NCI-H2107 (cell line): ENCODE data around the gene GRK4.
"Not testable (repeated sequence)": the region's sequence is repeated elsewhere in the genome, so short reads cannot be mapped to it uniquely, and the experiment has no call there.

Experiments used
- DNase-seq: peaks from one replicate; lab custom pipeline; 2025; lab: John Stamatoyannopoulos, UW

The GRK4 gene

DNA sequence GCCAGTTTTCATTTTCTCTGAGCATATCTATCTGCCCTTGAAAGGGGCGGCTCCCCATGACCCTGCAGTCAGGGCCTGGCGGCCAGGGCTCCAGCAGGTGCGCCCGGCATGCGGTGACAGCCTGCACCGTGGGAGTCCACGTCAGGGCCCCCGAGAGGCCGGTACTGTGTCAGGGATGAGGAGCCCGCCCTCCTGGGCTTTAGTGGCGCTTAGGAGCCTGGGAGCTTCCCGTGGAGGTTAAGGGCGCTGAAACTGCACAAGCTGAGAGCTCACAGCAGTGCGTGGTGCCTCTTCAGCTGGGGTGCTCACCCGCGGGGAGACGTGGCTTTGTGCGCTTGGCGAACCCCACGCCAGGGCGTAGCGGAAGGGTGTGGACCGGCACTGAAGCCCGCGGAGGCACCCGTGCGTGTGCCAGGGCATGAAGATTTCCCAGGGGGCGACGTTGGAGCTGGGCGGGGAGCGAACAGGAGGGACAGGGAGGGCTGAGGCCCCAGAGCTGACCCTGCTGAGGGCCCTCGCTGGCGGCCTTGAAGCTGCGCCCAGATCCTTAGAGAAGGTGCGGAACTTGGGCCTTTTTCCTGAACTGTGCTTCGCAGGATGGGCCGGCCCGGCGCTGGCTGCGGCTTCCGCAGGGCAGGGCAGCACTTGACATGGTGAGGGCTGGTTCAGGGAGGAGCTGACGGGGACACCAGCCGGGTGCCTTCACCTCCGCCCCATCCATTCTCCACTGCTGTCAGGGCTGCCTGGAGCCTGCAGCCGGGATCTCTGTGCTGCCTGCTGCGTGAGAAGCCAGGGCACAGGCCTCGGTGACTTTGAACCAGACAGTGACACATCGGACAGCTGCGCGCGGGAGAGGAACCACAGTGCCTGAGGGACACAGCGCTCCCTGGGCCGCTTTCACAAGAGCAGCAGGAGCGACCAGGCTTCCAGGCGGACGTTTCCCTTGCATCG is 78.1 kb downstream of the GRK4 start:
- DNase-seq = no peak

DNA sequence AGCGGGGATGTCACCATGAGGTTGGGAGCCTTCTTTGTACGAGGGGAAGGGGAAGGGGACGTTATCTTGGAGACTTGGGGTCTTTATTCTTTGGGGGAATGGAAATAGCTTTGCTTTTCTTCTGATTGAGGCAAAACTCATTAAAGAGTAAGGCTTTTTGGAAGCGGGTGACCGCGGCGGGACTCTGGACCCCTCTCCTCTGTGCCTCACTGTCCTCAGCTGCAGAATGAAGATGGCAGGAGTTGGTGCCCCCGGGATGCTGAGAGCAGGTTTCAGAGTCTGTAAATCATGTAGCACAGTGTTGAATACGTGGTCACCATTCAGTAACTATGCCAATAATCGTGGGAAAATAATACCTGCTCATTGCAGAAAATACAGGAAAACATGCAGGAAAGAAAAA is 78.9 kb downstream of the GRK4 start:
- no peak for DNase-seq

DNA sequence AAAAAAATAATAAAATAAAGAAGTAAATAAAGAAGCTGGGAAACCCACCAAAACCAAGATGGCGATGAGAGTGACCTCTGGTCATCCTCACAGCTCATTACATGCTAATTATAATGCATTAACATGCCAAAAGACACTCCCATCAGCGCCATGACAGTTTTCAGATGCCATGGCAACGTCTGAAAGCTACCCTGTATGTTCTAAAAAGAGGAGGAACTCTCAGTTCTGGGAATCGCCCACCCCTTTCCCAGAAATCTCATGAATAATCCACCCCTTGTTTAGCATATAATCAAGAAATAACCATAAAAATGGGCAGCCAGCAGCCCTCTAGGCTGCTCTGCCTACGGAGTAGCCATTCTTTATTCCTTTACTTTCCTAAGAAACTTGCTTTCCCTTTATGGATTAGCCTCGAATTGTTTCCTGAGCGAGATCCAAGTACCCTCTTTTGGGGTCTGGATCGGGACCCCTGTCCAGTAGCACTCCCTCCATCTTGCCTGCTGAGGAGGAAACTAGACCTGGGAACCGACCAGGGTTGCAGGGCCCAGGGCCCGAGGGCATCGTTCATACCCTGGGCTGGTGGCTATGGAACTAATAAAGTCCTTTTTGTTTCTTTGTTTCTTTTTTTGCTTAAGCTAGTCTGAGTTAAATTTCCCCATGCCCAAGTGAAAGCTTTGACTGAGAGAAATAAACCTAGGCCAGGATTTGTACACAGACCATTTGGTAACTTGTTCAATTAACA is 80.1 kb downstream of the GRK4 start:
- DNase-seq = no peak

DNA sequence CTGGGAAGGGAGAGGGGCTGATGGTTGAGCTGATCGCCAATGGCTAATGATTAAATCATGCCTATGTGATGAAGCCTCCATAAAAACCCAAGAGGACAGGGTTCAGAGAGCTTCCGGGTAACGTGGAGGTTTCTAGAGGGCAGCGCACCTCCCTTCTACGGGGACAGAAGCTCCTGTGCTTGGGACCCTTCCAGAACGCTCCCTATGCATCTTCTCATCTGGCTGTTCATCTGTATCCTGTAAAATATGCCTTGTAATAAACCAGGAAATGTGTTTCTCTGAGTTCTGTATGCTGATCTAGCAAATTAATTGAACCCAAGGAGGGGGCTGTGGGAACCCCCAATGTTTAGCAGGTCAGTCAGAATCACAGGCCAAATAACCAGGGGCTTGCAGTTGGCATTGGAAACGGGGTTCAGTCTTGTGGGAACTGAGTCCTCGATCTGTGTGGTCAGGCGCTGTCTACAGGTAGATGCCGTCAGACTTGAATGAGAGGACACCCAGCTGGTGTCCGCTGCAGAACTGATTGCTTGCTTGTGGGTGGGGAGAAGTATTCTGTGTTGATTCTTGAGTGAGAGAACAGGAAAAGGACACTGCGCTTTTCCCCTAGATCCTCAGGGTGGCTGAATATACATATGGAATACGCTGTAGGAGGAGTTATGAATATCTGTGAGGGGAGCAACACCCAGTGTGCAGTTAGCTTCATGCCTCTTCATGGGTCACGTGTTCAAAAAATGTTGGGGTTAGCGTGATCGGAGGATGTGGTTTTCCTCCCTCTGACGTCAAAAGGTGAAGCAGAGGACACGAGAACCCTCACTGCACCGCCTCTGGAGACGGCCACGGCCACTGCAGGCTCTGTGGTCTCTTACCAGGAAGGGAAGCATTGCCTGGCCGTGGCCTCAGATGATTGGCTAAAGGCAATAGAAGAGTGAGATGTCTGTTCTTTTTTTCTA is 81.8 kb downstream of the GRK4 start:
- DNase-seq = no peak

DNA sequence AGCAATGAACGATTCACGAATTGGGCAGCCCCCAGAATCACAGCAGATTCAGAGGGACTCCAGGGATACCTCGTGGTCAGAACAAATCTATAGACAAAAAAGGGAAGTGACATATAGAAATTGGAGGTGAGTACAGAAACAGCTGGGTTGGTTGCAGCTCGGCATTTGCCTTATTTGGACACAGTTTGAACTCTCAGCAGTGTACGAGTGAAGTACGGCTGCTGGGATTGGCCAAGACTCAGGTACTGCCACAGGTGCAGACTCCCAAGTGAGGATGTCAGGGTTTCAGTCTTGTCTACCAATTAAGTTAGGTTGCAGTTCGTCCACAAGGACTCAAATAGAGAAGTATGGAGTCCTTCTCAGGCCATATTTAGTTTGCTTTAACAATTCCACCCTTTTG is 82.8 kb downstream of the GRK4 start:
- no peak for DNase-seq

DNA sequence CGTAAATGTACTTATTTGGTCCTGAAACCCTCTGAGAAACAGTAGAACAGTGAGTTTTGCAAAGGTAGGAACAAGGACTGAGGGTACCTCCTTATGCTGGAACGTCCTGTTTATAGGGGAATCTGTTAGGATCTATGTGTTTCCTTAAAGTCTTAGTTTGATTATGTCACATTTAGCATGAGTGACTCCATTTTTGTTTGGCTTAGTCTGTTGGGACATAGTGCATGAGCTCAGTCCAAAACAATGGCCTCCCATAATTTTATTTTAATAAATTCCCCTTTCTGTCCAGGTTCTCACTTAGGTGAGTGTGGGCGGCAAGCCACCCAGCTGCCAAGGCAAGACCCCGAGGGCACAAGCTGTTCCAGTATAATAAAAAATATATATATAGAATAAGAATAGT is 83.3 kb downstream of the GRK4 start:
- DNase-seq = no peak

DNA sequence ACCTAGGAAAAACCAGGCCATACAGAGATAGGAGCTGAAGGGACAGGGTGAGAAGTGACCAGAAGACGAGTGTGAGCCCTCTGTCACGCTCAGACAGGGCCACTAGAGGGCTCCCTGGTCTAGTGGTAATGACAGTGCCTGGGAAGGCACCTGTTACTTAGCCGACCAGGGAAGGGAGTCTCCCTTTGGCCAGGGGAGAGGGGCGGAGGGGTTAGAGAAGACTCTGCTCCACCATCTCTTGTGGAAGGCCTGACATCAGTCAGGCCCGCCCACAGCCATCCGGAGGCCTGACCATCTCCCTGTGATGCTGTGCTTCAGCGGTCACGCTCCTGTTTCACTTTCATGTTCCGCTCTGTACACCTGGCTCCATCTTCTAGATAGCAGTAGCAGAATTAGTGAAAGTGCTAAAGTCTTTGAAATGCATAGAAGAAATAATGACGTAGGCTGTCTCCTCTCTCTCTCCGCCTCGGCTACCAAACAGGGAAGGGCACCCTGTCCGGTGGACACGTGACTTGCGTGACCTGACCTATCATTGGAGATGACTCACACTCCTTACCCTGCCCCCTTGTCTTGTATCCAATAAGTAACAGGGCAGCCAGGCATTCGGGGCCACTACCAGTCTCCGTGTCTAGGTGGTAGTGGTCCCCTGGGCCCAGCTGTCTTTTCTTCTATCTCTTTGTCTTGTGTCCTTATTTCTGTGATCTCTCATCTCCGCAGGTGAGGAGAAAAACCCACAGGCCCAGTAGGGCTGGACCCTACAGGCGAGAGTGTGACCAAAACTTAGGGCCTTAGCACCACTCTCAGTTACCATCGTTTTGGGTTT is 84.3 kb downstream of the GRK4 start:
- DNase-seq = no peak

DNA sequence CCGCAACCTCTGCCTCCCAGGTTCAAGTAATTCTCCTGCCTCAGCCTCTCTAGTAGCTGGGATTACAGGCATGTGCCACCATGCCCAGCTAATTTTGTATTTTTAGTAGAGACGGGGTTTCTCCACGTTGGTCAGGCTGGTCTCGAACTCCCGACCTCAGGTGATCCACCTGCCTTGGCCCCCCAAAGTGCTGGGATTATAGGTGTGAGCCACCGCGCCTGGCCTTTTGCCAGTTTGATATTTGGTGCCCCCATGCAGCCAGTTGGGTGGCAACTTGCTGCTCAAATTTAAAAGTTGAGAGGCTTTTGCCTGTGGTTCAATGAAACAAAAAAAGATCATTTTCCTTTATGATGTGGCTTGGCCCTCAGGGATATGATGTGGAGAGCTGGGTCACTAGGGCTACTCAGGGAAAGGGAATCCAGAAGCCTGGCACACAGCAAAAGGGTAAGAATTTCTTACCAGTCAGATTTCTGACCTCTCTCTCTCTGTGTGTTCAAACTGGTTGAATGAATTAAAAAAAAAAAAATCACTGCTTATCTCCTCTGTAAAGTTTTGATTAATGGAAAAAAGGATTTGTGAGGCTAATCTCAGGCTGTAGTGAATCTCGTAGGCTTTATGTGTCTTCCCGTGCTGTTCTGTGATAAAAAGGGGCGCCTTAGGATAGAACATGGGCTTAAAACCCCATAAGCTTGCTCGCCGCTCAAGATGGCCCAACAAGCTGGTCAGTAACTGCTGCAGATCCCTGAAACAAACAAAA is 87.9 kb downstream of the GRK4 start:
- DNase-seq = not testable (repeated sequence)

DNA sequence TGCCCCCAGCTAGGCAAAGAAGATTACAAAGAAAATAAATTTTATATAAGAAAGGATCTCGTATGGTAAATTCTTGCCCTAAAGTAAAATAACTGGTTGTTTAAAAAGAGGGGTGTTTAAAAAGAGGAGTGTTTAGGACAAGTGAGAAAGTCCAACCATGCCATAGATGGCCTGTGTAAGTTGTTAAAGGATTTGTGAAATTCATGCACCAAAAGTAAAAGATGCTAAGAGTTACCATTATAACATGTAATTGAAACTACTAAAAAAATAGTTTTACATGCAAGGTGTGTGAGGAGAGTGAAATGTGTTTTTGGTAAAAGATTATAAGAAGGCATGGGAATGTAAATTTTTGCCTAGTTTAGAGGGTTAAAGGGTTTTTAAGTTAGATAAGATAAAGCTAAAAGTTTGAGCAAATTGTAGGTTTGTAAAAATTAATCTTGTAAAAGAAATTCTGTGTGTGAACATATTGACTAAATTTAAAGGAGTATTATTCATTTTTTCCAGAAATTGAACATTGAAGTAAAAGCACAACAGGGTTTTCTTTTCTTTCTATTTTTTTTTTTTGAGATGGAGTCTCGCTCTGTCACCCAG is 90.9 kb downstream of the GRK4 start:
- DNase-seq = no peak

DNA sequence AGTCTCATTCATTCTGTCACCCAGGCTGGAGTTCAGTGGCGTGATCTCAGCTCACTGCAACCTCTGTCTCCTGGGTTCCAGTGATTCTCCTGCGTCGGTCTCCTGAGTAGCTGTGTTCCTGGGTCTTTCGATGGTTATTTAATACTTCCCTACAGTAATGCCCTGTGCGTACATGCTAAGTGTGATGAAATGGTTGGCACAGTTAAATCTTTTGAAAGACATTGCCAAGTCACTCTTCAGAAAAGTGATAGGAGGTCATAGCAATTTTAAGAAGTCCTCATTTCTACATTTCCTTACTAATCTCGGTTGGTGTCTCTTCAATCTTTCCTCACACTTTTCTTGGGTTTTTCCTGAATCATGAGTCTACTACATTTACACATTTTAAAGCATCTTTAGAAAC is 96.6 kb downstream of the GRK4 start:
- DNase-seq = no peak

DNA sequence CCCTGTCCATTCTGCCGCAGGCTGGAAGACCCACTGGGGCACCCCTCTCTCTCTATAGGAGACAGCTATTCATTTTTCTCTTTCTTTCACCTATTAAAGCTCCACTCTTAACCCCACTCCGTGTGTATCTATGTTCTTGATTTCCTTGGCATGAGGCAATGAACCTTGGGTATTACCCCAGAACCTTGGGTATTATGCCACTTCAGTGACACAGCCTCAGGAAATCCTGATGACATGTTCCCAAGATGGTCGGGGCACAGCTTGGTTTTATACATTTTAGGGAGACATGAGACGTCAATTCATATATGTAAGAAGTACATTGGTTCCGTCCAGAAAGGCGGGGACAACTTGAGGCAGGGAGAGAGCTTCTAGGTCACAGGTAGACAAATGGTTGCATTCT is 97.6 kb downstream of the GRK4 start:
- no peak for DNase-seq

DNA sequence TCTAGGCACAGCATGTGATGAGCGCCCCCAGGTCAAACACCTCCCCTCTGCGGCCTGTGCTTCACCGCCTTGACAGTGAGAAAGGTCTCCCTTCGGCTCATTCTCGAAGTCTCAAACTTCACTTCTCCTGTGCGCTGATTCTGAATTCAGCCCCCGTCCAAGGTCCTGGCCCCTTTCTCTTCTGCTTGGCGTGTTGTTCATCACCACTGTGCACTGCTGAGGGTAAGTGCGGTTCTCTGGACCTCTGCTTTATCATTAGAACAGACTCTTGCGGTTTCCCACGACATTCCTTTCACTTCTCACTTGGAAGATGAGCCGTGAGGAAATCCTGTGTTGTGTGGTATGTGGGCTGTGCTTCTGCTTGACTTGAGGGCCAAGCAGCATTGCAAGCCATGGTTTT is 99.1 kb downstream of the GRK4 start:
- DNase-seq = no peak

DNA sequence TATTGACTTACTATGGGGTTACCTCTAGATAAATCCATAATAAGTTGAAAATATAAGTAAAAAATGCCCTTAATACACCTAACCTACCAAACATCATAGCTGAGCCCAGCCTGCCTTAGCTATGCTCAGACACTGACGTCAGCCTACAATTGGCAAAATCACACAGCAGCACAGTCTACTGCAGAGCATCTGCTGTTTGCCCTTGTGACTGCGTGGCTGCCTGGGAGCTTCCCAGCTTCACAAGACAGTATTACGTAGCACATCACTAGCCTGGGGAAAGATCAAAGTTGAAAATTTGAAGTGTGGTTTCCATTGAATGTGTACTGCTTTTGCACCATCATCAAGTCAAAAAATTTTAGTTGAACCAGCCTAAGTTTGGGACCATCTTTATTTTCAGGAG is 102.2 kb downstream of the GRK4 start:
- no peak for DNase-seq

DNA sequence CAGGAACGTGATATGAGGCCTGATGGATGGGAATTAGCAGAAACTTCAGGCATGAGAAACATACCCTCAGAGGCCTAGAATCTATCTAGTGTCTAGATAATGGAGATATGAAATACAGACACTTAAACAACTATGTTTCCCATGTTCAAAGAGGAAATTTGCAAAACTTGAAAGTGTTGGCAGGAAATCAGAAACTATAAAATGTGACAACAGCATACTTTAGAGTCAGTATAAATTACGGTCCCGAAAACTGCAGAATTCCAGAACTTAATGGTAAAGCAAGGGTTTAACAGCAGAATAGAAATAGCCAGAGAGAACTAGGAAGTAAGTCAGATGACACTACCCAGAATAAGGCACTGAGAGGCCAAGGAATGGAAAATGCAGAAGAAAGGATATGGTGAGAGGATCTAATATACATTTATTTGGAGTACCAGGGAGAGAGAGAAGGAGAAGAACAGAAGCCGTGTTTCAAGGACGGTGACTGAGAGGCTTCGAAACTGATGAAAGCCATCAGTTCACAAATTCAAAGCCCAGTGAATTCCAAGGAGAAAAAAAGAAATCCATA is 103.5 kb downstream of the GRK4 start:
- no peak for DNase-seq

DNA sequence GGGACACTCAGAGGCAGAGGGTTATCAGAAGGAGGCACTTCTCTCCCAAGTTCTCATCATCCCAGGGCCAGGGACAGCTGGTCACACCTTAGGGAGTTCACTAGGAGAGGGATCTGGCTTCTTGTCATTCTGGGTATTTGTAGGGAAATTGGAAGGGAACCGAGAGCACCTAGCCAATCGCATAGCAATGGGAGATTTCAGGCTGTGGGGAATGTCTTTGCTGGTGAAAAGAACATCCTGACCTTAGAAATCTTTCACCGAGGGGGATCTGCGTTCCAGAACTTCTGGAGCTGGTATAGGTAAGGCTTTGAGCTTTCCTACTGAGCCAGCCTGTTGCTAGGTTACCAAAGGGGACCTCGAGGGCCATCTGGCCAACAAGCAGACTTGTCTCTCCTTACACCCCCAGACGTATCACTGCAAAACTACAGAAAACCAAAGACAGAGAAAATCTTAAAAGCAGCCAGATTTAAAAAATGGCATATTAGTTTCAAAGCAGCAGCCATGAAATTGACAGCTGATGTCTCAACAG is 104.2 kb downstream of the GRK4 start:
- DNase-seq = no peak

DNA sequence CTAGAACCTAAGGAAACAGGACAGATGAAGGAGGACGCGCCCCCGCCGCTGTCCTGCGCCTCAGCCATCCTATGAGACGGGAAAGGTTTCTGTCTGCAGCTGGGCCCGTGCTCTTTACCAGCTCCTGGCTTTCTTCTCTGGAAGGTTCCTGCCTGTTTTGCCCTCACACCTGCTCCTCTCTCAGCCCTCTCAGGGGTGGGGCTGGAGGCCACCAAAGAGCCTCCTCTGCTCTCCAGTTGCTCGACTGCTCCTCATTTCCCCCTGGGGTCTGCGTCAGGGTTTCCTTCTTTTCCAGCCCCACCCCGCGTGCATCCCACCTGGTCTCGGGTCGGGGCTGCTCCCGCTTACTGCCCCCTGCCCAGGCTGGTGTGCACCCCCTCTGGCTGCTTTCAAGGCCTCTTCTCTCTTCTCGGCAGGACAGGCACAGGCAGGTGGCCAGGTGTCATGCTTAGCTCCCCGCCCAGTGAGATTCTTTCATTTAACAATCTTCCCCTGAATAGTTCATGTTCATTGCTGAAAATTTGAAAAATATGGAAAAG is 106.4 kb downstream of the GRK4 start:
- no peak for DNase-seq

DNA sequence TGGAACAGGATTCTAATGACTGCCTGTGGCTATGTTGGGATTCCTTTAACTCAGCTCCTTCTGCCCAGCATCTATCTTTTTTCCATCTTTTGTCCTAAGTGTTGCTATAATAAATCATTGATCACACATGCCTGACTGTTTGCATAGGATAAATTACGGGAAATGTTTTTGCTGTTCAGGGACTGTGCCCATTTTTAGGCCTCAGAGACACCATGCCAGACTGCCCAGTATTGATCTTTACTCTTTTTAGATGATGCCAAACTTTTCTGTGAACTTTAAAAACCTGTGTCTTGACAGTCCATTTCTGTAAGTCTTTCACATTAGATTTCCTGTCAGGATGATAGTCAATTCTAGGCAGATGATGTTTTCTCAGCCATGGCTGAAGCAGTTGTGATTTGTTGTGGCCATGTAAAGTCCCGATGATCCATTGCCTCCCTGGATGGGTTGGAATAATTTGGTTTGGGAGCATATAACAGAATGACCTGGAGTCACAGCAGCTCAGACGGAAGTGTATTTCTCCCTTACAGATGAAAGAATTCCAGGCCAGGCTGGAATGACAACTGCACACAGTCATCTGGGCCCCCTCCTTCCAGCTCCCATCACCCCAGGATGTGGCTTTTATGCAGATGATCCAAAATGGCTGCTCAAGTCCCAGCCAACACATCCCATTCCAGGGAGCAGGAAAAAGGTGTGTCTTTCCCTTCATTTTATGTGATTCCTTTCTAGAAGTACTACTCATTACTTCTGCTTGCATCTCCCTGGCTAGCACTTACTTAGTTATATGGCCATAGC is 107.5 kb downstream of the GRK4 start:
- DNase-seq = no peak

DNA sequence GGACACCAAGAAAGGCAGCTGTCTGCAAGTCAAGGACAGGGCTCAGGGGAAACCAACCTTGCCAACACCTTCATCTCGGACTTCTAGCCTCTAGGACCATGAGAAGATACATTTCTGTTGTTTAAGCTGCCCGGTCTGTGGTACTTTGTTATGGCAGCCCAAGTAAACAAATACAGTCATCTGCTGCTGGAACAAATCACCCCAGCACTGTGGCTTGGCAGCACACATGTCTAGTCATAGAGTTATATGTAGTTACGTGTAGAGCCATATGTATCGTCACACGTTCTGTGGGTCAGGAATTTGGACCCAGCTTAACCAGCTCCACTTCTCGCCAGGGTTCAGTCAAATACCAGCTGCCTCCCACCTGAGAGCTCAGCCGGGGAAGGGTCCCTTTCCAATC is 108.4 kb downstream of the GRK4 start:
- DNase-seq = no peak
